Mammary epithelial cell (primary cell): ENCODE measurements around the gene OOSP4A.

ENCODE experiments used
- CTCF ChIP-seq, 2 donors: IDR thresholded peaks in 1 of 2; conservative IDR thresholded peaks in 1 of 2; 2 replicates each; pipeline ENCODE4 v1.5.1; 2011 to 2012; ENCODE audit warnings: inconsistent platforms in 2 of 2, low read length in 2 of 2, mild to moderate bottlenecking in 2 of 2, control low read depth in 1 of 2, low read depth in 1 of 2; ENCODE audit not compliant: insufficient read depth in 1 of 2; ENCODE audit errors: extremely low read depth in 1 of 2
- EZH2 ChIP-seq: IDR thresholded peaks from 2 replicates; pipeline ENCODE4 v1.6.1; 2012; ENCODE audit warnings: low read length, inconsistent platforms, borderline replicate concordance

GRCh38 chr11:59954219-59954847 is 9.5 kb upstream of the OOSP4A start:
- TF ChIP-seq EZH2: no peak
- TF ChIP-seq CTCF (conservative IDR thresholded peaks at IDR 0.05 in 1 of 2, IDR thresholded peaks at IDR 0.05 in 1 of 2; ENCODE audit: extremely low read depth in 1 of 2, insufficient read depth in 1 of 2, low read depth in 1 of 2, low read length in 2 of 2): no peak
